Stomach (tissue), 4 donors: ENCODE measurements around the gene RSPH6A.

Experiments
- POLR2A ChIP-seq, 4 donors: fragments of 450-650 bp; IDR thresholded peaks; one replicate each; pipeline ENCODE4 v1.6.1; 2016; ENCODE audit warnings: antibody characterized with exemption in 4 of 4, control low read depth in 2 of 4, mild to moderate bottlenecking in 1 of 4, moderate library complexity in 1 of 4
- POLR2AphosphoS5 ChIP-seq, 3 donors: sonication (generic); formaldehyde crosslinking; IDR thresholded peaks; one replicate each; pipeline ENCODE4 v1.6.1; 2016; ENCODE audit warnings: antibody characterized with exemption in 3 of 3
- TF ChIP-seq, protein P1 (sequence below), 7 experiments: fragments of 450-650 bp in 4 of 7; fragments of 200-600 bp in 3 of 7; sonication (generic) in 3 of 7; IDR thresholded peaks; one replicate each; pipeline ENCODE4 v1.5.1; 2016 to 2019; ENCODE audit warnings: antibody characterized with exemption in 7 of 7, control low read depth in 2 of 7, mild to moderate bottlenecking in 1 of 7

- no peak for TF ChIP-seq POLR2AphosphoS5 (IDR thresholded peaks at IDR 0.05)
- no peak for TF ChIP-seq POLR2A (IDR thresholded peaks at IDR 0.05)
- TF ChIP-seq, protein P1, sequence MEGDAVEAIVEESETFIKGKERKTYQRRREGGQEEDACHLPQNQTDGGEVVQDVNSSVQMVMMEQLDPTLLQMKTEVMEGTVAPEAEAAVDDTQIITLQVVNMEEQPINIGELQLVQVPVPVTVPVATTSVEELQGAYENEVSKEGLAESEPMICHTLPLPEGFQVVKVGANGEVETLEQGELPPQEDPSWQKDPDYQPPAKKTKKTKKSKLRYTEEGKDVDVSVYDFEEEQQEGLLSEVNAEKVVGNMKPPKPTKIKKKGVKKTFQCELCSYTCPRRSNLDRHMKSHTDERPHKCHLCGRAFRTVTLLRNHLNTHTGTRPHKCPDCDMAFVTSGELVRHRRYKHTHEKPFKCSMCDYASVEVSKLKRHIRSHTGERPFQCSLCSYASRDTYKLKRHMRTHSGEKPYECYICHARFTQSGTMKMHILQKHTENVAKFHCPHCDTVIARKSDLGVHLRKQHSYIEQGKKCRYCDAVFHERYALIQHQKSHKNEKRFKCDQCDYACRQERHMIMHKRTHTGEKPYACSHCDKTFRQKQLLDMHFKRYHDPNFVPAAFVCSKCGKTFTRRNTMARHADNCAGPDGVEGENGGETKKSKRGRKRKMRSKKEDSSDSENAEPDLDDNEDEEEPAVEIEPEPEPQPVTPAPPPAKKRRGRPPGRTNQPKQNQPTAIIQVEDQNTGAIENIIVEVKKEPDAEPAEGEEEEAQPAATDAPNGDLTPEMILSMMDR (IDR thresholded peaks at IDR 0.05): no peak
These were observed 68.2 kb downstream of the RSPH6A start for GRCh38 chr19:45746866-45747265.
